Body of pancreas (tissue), 4 donors: ENCODE results near the gene UMODL1.

Source experiments
- POLR2A ChIP-seq, 3 donors: fragments of 450-650 bp; IDR thresholded peaks; one replicate each; pipeline ENCODE4 v1.6.1; 2016; ENCODE audit warnings: antibody characterized with exemption in 3 of 3, mild to moderate bottlenecking in 2 of 3
- TF ChIP-seq, protein P1 (sequence below), 7 experiments: fragments of 450-650 bp in 4 of 7; fragments of 200-600 bp in 3 of 7; sonication (generic) in 3 of 7; IDR thresholded peaks; one replicate each; pipeline ENCODE4 v1.5.1; 2016 to 2019; ENCODE audit warnings: antibody characterized with exemption in 7 of 7

DNA sequence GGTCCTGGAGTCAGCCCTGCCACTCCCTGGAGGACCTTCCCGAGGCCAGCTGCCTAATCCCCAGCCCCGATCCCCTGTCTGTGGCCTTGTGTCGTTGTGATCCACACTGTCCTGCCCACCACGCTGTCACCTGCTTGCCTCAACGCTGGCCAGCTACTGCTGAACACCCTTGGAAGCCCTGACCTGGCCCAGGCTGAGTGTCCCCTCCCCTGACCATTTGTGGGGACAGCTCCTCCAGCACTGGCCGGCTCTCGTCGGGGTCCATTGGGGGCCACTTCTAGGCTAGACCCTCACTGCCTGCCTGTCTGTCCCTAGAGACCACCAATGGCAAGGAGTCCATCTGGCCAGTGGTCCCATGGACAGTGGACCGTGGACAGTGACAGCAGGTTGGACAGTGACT lies 12.0 kb upstream of the UMODL1 start:
- TF ChIP-seq, protein P1, sequence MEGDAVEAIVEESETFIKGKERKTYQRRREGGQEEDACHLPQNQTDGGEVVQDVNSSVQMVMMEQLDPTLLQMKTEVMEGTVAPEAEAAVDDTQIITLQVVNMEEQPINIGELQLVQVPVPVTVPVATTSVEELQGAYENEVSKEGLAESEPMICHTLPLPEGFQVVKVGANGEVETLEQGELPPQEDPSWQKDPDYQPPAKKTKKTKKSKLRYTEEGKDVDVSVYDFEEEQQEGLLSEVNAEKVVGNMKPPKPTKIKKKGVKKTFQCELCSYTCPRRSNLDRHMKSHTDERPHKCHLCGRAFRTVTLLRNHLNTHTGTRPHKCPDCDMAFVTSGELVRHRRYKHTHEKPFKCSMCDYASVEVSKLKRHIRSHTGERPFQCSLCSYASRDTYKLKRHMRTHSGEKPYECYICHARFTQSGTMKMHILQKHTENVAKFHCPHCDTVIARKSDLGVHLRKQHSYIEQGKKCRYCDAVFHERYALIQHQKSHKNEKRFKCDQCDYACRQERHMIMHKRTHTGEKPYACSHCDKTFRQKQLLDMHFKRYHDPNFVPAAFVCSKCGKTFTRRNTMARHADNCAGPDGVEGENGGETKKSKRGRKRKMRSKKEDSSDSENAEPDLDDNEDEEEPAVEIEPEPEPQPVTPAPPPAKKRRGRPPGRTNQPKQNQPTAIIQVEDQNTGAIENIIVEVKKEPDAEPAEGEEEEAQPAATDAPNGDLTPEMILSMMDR (IDR thresholded peaks at IDR 0.05): no peak
- TF ChIP-seq POLR2A (IDR thresholded peaks at IDR 0.05): no peak
